ENCODE data around the gene SDF2. TPM values are rescaled to one million over a fixed set of nuclear protein-coding genes. Genes with fewer than 3 reads are reported as not detected.
A peak's percentile ranks its signal among the peaks of the same experiment; 100 is the strongest.
"Not testable (repeated sequence)": the region's sequence is repeated elsewhere in the genome, so short reads cannot be mapped to it uniquely, and the experiment has no call there.

SDF2 gene
- total RNA-seq, 1 experiment from 2014 or later = 47.3 TPM

DNA sequence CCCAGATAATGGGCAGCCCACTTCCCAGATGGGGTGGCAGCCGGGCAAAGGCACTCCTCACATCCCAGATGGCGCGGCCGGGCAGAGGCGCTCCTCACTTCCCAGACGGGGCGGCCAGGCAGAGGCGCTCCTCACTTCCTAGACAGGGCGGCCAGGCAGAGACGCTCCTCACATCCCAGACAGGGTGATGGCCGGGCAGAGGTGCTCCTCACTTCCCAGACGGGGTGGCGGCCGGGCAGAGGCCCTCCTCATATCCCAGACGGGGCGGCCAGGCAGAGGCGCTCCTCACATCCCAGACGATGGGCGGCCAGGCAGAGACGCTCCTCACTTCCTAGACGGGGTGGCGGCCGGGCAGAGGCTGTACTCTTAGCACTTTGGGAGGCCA lies 2.2 kb downstream of the SDF2 start:
- not testable (repeated sequence) for H3K27me3 ChIP-seq (ENCODE audit: control insufficient read depth, insufficient read depth, low read length); DNase-seq; H3K36me3 ChIP-seq (replicated peaks; ENCODE audit: control insufficient read depth, insufficient read depth, low read length); H3K4me3 ChIP-seq (ENCODE audit: insufficient read depth, low read depth, low read length)

GRCh38 chr17:28658766-28659496 lies 2.8 kb downstream of the SDF2 start:
- H3K36me3 ChIP-seq (replicated peaks; ENCODE audit: control insufficient read depth, insufficient read depth, low read length); H3K4me3 ChIP-seq (ENCODE audit: insufficient read depth, low read depth, low read length); DNase-seq; H3K27me3 ChIP-seq (ENCODE audit: control insufficient read depth, insufficient read depth, low read length): not testable (repeated sequence)

GRCh38 chr17:28658342-28658741 lies 3.4 kb downstream of the SDF2 start:
- not testable (repeated sequence) for DNase-seq; H3K27me3 ChIP-seq (ENCODE audit: control insufficient read depth, insufficient read depth, low read length); H3K36me3 ChIP-seq (replicated peaks; ENCODE audit: control insufficient read depth, insufficient read depth, low read length); H3K4me3 ChIP-seq (ENCODE audit: insufficient read depth, low read depth, low read length)

DNA sequence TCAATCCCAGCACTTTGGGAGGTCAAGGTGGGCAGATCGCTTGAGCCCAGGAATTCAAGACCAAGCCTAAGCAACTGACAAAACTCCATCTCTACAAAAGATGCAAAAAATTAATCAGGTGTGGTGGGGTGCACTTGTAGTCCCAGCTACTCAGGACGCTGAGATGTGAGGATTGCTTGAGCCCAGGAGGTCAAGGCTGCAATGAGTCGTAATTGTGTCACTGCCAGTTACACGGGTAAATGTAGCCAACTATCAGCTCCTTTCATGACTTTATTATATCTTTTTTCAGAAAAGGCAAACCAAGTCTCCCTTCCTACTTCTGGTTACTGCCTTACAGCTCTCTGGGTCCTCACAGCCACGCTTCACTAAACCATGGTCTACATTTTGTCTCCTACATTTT lies 4.0 kb downstream of the SDF2 start:
- Histone ChIP-seq H3K36me3 (replicated peaks; ENCODE audit: control insufficient read depth, insufficient read depth, low read length) (peaks cover 2% of the 10 kb centered on the region), H3K27me3 (ENCODE audit: control insufficient read depth, insufficient read depth, low read length) (no peaks in the 10 kb centered on the region), H3K4me3 (ENCODE audit: insufficient read depth, low read depth, low read length) (no peak overlapping the region)
- no peak for DNase-seq

DNA sequence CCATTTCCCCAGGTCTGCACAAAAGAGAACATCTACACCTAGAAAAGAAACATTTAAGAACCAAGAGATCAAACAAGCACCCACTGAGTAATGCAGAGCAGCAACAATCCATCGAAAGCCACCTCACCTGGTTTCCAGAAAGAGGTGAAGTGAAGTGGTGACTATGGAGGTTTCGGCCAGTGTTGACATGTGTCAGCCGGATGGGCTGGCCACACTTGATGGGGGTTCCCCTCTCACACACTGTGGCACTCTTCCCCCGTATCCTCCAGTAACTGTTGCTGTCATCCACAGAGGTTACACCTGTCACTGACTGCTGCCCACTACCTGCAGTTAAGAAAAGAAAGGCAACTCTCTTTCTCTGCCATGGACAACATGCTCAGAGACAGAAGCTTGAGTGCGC lies 6.5 kb downstream of the SDF2 start:
- no peaks in the 10 kb centered on the region for H3K27me3 ChIP-seq (ENCODE audit: control insufficient read depth, insufficient read depth, low read length)
- H3K36me3 ChIP-seq (replicated peaks; ENCODE audit: control insufficient read depth, insufficient read depth, low read length) = peaks cover 3% of the 10 kb centered on the region
- H3K4me3 ChIP-seq (ENCODE audit: insufficient read depth, low read depth, low read length) = no peak overlapping the region
- DNase-seq = no peak

- DNase-seq = no peak
- no peaks in the 10 kb centered on the region for H3K27me3 ChIP-seq (ENCODE audit: control insufficient read depth, insufficient read depth, low read length)
- H3K36me3 ChIP-seq (replicated peaks; ENCODE audit: control insufficient read depth, insufficient read depth, low read length) = peaks cover 5% of the 10 kb centered on the region
- H3K4me3 ChIP-seq (ENCODE audit: insufficient read depth, low read depth, low read length) = no peak overlapping the region
Measured at GRCh38 chr17:28648698-28649097, 13.0 kb downstream of the SDF2 start.

DNA sequence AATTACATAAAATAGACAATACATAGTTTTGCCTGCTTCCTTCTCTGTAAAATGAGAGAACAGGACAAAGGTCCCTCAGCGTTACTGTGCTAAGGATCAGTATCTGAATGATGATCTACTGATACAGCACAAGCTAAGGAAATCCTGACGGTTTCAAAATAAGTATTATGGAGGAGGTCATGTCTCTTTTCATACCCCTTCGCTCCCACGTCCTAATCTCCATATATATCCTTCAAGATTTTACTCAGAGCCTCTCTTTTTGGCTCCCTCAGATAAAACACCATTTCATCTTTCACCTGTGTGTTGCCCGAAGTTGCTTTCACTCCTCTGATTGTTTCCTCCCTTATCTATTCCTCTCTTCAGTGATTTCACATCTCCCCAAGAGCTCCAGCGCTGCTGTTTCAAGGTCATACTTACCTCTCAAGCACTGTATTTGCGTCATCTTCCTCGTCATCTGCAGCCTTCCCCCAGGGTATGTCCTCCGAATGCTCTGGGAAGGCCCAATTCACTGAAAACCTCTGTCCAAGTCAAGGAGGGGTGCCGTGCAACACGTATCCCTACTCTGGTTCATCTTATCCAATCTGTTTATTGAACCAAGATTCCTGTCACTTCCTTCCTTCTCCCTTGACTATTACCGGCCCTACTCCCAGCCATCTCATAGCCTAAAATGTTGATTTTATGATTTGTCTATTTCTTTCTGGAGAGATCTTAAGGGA lies 15.5 kb downstream of the SDF2 start:
- Histone ChIP-seq H3K4me3 (ENCODE audit: insufficient read depth, low read depth, low read length) (no peak overlapping the region), H3K36me3 (replicated peaks; ENCODE audit: control insufficient read depth, insufficient read depth, low read length) (peaks cover 23% of the 10 kb centered on the region), H3K27me3 (ENCODE audit: control insufficient read depth, insufficient read depth, low read length) (no peaks in the 10 kb centered on the region)
- no peak for DNase-seq

DNA sequence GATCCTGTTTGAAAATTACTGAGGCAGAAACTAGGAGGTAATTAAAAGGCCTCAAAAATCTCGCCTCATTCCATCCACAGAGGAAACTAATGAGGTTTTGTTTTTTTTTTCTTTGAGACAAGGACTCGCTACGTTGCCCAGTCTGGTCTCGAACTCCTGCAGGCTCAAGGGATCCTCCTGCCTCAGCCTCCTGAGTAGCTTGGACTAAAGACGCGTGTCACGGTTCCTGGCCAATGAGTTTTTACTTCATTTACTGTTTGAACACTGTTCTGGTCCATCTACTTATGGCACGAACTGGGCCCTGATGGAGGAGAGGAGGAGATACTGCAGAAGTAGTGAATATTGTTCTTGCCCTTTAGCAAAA lies 16.1 kb downstream of the SDF2 start:
- Histone ChIP-seq H3K27me3 (ENCODE audit: control insufficient read depth, insufficient read depth, low read length) (no peaks in the 10 kb centered on the region), H3K4me3 (ENCODE audit: insufficient read depth, low read depth, low read length) (peak overlapping the region; percentile 80), H3K36me3 (replicated peaks; ENCODE audit: control insufficient read depth, insufficient read depth, low read length) (peaks cover 27% of the 10 kb centered on the region)
- DNase-seq = no peak

DNA sequence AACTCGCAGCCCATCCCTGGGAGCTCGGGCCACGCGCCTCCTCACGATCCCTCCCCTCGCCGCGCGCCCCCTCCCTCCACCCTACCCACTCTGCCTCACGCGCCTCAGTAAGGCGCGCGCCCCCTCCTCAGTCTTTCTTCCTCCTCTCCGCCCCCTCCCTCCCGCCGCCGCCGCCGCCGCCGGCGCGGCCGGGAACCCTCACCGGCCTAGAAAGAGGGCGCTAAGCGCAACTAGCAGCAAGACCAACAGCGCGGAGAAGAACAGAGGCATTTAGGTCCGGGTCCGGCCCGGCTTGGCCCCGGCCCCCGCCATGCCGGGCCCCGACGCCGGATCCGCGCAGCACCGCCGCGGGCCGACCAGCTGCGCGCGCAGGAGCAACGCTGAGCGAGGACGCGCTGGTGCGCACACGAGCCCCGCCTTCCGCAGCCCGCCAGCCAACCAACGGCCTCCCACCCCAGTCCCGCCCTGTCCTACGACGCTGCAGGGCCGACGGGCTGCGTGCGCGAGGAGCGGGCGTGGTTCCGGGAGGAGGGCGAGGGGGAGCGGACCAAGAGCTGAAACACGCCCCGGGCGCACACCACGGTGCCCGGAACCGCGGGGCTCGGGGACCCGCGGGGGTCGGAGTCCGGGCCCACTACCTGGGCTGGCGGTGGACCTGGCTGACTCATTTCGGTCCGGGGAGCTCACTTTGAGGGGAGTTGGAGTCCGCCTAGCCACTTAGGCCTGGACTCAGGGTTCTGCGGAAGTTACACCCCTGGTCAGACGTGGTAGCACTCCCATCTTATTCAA lies 16.7 kb downstream of the SDF2 start, which contains the start of gene BLTP2:
BLTP2 (minus strand) TSS at position 372 of the 789 bp plus-strand sequence; CDS start at position 270, 102 bp downstream.
- H3K36me3 ChIP-seq (replicated peaks; ENCODE audit: control insufficient read depth, insufficient read depth, low read length) = peaks cover 30% of the 10 kb centered on the region
- peak within 1 kb of the TSS; percentile 92 for H3K4me3 ChIP-seq (ENCODE audit: insufficient read depth, low read depth, low read length)
- DNase-seq = peak; percentile 99
- no peaks in the 10 kb centered on the region for H3K27me3 ChIP-seq (ENCODE audit: control insufficient read depth, insufficient read depth, low read length)

GRCh38 chr17:28643983-28644786 lies 17.5 kb downstream of the SDF2 start:
- peak; percentile 82 for DNase-seq
- Histone ChIP-seq H3K27me3 (ENCODE audit: control insufficient read depth, insufficient read depth, low read length) (no peaks in the 10 kb centered on the region), H3K4me3 (ENCODE audit: insufficient read depth, low read depth, low read length) (peak overlapping the region; percentile 92), H3K36me3 (replicated peaks; ENCODE audit: control insufficient read depth, insufficient read depth, low read length) (peaks cover 38% of the 10 kb centered on the region)

- Histone ChIP-seq H3K27me3 (ENCODE audit: control insufficient read depth, insufficient read depth, low read length) (no peaks in the 10 kb centered on the region), H3K4me3 (ENCODE audit: insufficient read depth, low read depth, low read length) (no peak overlapping the region), H3K36me3 (replicated peaks; ENCODE audit: control insufficient read depth, insufficient read depth, low read length) (peaks cover 55% of the 10 kb centered on the region)
- no peak for DNase-seq
Measured at GRCh38 chr17:28641579-28641978, 20.1 kb downstream of the SDF2 start.

DNA sequence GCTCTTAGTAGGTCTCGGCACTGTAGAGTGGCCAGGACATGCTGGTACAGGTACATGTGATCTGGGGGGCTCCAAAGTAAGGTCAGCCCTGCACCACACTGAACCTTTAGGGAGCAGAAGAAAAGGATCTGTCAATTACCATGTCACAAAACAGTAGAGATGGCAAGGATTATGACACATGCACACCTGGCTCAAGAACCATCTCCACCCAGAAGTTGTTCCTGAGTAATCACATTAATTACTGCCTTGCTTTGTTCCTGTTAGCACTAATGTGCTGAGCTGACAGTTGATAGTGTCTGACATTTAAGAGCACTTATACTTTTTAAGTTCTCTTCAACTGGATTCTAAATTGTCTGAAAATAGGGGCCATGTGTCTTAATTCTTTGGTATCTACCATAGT lies 26.2 kb downstream of the SDF2 start:
- Histone ChIP-seq H3K4me3 (ENCODE audit: insufficient read depth, low read depth, low read length) (no peak overlapping the region), H3K36me3 (replicated peaks; ENCODE audit: control insufficient read depth, insufficient read depth, low read length) (peaks cover 81% of the 10 kb centered on the region), H3K27me3 (ENCODE audit: control insufficient read depth, insufficient read depth, low read length) (no peaks in the 10 kb centered on the region)
- DNase-seq = no peak

GRCh38 chr17:28634206-28634865 lies 27.4 kb downstream of the SDF2 start:
- H3K36me3 ChIP-seq (replicated peaks; ENCODE audit: control insufficient read depth, insufficient read depth, low read length) = peaks cover 75% of the 10 kb centered on the region
- DNase-seq = no peak

GRCh38 chr17:28626818-28627217 lies 34.9 kb downstream of the SDF2 start:
- peaks cover 51% of the 10 kb centered on the region for H3K36me3 ChIP-seq (replicated peaks; ENCODE audit: control insufficient read depth, insufficient read depth, low read length)
- DNase-seq = no peak
- no peak overlapping the region for H3K4me3 ChIP-seq (ENCODE audit: insufficient read depth, low read depth, low read length)
- H3K27me3 ChIP-seq (ENCODE audit: control insufficient read depth, insufficient read depth, low read length) = no peaks in the 10 kb centered on the region

More at GRCh38 chr17:28634206-28634865, 27.4 kb downstream of the SDF2 start:
- Histone ChIP-seq H3K27me3 (ENCODE audit: control insufficient read depth, insufficient read depth, low read length) (no peaks in the 10 kb centered on the region), H3K4me3 (ENCODE audit: insufficient read depth, low read depth, low read length) (no peak overlapping the region)
